H1 (cell line): Measurements from ENCODE around the gene CRHR1.
A peak's percentile ranks its signal among the peaks of the same experiment; 100 is the strongest.

Experiments used
- CHD2 ChIP-seq: IDR thresholded peaks from 2 replicates; pipeline ENCODE4 v1.6.1; 2012; ENCODE audit warnings: low read length, improper control_type of control experiment
- CREB1 ChIP-seq: IDR thresholded peaks from 2 replicates; pipeline ENCODE4 v1.6.1; 2012; ENCODE audit warnings: inconsistent platforms
- GABPA ChIP-seq: IDR thresholded peaks from 2 replicates; pipeline ENCODE4 v1.6.1; 2011; ENCODE audit warnings: mild to moderate bottlenecking, low read length, moderate library complexity, borderline replicate concordance; ENCODE audit not compliant: insufficient read depth
- JUN ChIP-seq: IDR thresholded peaks from 2 replicates; pipeline ENCODE4 v1.6.1; 2011; ENCODE audit warnings: low read depth, mild to moderate bottlenecking, improper control_type of control experiment, low read length
- JUND ChIP-seq: IDR thresholded peaks from 2 replicates; pipeline ENCODE4 v1.6.1; 2011; ENCODE audit warnings: mild to moderate bottlenecking, improper control_type of control experiment, low read length
- KDM1A ChIP-seq: fragments of 200-600, 300-600 bp; sonication (generic); IDR thresholded peaks from 2 replicates; pipeline ENCODE4 v1.7.1; 2016; ENCODE audit warnings: mild to moderate bottlenecking, low read length, borderline replicate concordance
- POLR2A ChIP-seq, 2 experiments: IDR thresholded peaks; 1 replicate in 1 of 2; 2 replicates in 1 of 2; pipeline ENCODE4 v1.6.1; 2011; ENCODE audit warnings: low read depth in 2 of 2, low read length in 2 of 2, mild to moderate bottlenecking in 2 of 2; ENCODE audit errors: control extremely low read depth in 1 of 2
- POLR2AphosphoS5 ChIP-seq: IDR thresholded peaks from 2 replicates; pipeline ENCODE4 v1.6.1; 2011; ENCODE audit warnings: low read depth, low read length
- RAD21 ChIP-seq, 2 experiments: IDR thresholded peaks in 1 of 2; conservative IDR thresholded peaks in 1 of 2; 2 replicates each; pipeline ENCODE4 v1.6.1; 2011; ENCODE audit warnings: low read depth in 2 of 2, low read length in 2 of 2, improper control_type of control experiment in 1 of 2, inconsistent platforms in 1 of 2, mild to moderate bottlenecking in 1 of 2, moderate library complexity in 1 of 2
- SIN3A ChIP-seq, 2 experiments: IDR thresholded peaks in 1 of 2; conservative IDR thresholded peaks in 1 of 2; 2 replicates each; pipeline ENCODE4 v1.6.1; 2011 to 2012; ENCODE audit warnings: low read length in 2 of 2, improper control_type of control experiment in 1 of 2, low read depth in 1 of 2, mild to moderate bottlenecking in 1 of 2
- TF ChIP-seq, protein P1 (sequence below), 3 experiments: IDR thresholded peaks; 1 replicate in 2 of 3; 2 replicates in 1 of 3; pipeline versions ENCODE4 v1.5.1 to v1.6.1; 2011; ENCODE audit warnings: low read length in 3 of 3, mild to moderate bottlenecking in 3 of 3, inconsistent platforms in 2 of 3, low read depth in 1 of 3, moderate library complexity in 1 of 3; ENCODE audit not compliant: insufficient read depth in 1 of 3; ENCODE audit errors: control extremely low read depth in 1 of 3

DNA sequence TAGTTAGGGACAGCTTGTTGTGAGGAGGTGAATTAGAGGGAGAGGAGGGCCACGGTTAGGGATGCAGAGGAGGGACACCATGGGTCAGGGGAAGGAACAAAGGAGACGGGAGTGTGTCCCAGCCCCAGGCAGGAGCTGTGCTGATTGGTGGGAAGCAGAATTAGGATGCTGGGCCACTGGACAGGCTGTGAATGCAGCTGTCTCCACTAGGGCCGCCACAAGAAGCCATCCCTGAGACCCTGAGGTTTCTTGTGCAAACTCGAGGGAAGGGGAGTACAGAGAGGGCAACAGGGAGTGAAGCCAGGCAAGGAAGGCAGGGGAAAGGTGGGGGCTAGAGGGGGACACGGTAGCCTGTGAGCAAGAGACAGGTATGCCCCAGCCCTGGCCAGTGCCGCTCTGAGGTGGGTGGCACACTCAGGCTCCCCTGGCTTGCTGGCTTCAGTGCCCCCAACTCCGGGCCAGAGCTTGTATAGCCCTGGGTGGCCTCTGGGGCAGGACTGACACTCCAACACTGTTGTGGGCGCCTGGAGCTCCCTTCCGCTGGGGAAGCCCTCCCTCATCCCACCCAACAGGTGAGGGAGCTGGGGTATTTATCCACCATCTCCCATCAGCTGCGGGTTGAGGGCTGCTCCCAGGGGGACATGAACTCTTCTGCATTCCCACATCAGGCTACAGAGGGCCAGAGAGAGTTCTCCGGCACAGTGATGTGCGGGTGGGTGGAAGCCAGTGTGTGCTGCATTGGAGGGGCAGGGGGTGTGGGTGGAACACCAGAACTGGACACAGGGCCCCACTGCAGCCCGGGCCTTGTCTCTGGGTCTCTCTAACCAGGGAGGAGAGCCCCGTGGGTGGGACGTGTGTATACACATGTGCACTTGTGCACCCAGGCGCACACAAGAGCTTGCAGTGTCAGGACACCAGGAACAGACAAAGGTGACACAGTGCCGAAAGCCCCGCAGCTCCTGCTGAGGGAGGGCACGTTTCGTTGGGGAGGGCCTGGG lies 52.2 kb downstream of the CRHR1 start:
- TF ChIP-seq GABPA (no peak), RAD21 (IDR thresholded peaks at IDR 0.05 in 1 of 2, conservative IDR thresholded peaks at IDR 0.05 in 1 of 2; ENCODE audit: low read depth in 2 of 2, low read length in 2 of 2) (no peak), CREB1 (no peak), JUND (no peak), CHD2 (no peak), SIN3A (conservative IDR thresholded peaks at IDR 0.05 in 1 of 2, IDR thresholded peaks at IDR 0.05 in 1 of 2; ENCODE audit: low read depth in 1 of 2, low read length in 2 of 2) (no peak), KDM1A (no peak), JUN (no peak), POLR2AphosphoS5 (no peak), POLR2A (IDR thresholded peaks at IDR 0.05; ENCODE audit: control extremely low read depth in 1 of 2, low read depth in 2 of 2, low read length in 2 of 2) (no peak)
- TF ChIP-seq, protein P1, sequence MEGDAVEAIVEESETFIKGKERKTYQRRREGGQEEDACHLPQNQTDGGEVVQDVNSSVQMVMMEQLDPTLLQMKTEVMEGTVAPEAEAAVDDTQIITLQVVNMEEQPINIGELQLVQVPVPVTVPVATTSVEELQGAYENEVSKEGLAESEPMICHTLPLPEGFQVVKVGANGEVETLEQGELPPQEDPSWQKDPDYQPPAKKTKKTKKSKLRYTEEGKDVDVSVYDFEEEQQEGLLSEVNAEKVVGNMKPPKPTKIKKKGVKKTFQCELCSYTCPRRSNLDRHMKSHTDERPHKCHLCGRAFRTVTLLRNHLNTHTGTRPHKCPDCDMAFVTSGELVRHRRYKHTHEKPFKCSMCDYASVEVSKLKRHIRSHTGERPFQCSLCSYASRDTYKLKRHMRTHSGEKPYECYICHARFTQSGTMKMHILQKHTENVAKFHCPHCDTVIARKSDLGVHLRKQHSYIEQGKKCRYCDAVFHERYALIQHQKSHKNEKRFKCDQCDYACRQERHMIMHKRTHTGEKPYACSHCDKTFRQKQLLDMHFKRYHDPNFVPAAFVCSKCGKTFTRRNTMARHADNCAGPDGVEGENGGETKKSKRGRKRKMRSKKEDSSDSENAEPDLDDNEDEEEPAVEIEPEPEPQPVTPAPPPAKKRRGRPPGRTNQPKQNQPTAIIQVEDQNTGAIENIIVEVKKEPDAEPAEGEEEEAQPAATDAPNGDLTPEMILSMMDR (IDR thresholded peaks at IDR 0.05; ENCODE audit: control extremely low read depth in 1 of 3, insufficient read depth in 1 of 3, low read depth in 1 of 3, low read length in 3 of 3) = peak in 1 of 3 experiments; percentile 20; a peak in 1 of 4 replicates
